ENCODE measurements around the gene PKNOX2.

DNA sequence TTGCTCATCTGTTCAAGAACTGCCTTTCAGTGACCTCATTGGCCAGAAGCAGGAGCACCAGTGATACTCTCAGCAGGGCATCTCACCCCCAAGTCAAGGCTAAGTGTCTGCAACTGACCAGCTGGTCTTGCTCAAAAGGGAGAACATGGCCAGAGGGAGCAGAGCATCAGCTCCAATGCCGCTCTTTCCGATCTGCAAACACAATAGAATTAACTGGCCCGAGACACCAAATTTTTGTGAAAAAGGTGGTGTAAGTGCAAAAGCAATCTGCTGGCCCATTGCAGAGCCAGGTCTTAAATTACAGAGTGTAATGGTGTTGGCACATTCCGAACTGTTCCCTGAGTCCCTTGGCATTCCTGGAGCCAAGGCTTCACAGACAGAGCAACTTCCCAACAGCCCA, 97.0 kb downstream of the PKNOX2 start:
- TF ChIP-seq, protein P1, sequence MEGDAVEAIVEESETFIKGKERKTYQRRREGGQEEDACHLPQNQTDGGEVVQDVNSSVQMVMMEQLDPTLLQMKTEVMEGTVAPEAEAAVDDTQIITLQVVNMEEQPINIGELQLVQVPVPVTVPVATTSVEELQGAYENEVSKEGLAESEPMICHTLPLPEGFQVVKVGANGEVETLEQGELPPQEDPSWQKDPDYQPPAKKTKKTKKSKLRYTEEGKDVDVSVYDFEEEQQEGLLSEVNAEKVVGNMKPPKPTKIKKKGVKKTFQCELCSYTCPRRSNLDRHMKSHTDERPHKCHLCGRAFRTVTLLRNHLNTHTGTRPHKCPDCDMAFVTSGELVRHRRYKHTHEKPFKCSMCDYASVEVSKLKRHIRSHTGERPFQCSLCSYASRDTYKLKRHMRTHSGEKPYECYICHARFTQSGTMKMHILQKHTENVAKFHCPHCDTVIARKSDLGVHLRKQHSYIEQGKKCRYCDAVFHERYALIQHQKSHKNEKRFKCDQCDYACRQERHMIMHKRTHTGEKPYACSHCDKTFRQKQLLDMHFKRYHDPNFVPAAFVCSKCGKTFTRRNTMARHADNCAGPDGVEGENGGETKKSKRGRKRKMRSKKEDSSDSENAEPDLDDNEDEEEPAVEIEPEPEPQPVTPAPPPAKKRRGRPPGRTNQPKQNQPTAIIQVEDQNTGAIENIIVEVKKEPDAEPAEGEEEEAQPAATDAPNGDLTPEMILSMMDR (conservative IDR thresholded peaks at IDR 0.05 in 1 of 2, IDR thresholded peaks at IDR 0.05 in 1 of 2; ENCODE audit: extremely low read depth in 1 of 2, insufficient read depth in 1 of 2, low read depth in 1 of 2, low read length in 2 of 2), result no peak
- TF ChIP-seq EZH2 (IDR thresholded peaks at IDR 0.05; ENCODE audit: borderline replicate concordance, low read length), result no peak
